A549 (cell line): ENCODE results near the gene WDR70. TPM values are rescaled to one million over a fixed set of nuclear protein-coding genes. Genes with fewer than 3 reads are reported as not detected.
"Not testable (repeated sequence)": the region's sequence is repeated elsewhere in the genome, so short reads cannot be mapped to it uniquely, and the experiment has no call there.

Experiments used
- ATAC-seq, 2 experiments: fragments of 200-7000 bp in 1 of 2; fragments of >200 bp in 1 of 2; cut with Nextera tagmentation in 1 of 2; cut with Tn5 transposase in 1 of 2; 3 replicates each; pipeline versions ENCODE4 v1.8.0 to v1.9.1; 2018 to 2020; ENCODE audit warnings: mild to moderate bottlenecking in 1 of 2, moderate library complexity in 1 of 2
- CTCF ChIA-PET: fragments of 300-600 bp; sonication (Branson Sonifier 250); formaldehyde crosslinking; extraction: SDS; loops from one replicate; lab custom pipeline; 2021; ENCODE audit warnings: antibody characterized with exemption, inconsistent platforms; lab: Yijun Ruan, JAX
- POLR2A ChIA-PET: fragments of 350-600 bp; formaldehyde crosslinking; extraction: SDS; loops from one replicate; lab custom pipeline; 2021; ENCODE audit warnings: antibody characterized with exemption, inconsistent platforms; lab: Yijun Ruan, JAX
- DNase-seq, 2 experiments: peaks; one replicate each; pipeline versions ENCODE4 v3.0.0 to v3.0.0-alpha.2; 2011 to 2016; ENCODE audit warnings: low read depth in 1 of 2, low spot score in 1 of 2
- FAIRE-seq: peaks from 2 replicates; lab custom pipeline; 2011; peaks lifted over from hg19 to GRCh38; lab: Jason Lieb, UNC
- H3K27ac ChIP-seq, 2 experiments: fragments of >200 bp; sonication (Bioruptor Twin); formaldehyde crosslinking; 3 replicates each; pipeline ENCODE4 v1.5.1; 2016 to 2017
- H3K4me1 ChIP-seq: fragments of >200 bp; sonication (Bioruptor Twin); formaldehyde crosslinking; 3 replicates; pipeline ENCODE4 v1.6.1; 2016
- H3K4me2 ChIP-seq: fragments of >200 bp; sonication (Bioruptor Twin); formaldehyde crosslinking; 3 replicates; pipeline ENCODE4 v1.6.1; 2016
- H3K4me3 ChIP-seq: fragments of >200 bp; sonication (Bioruptor Twin); formaldehyde crosslinking; 3 replicates; pipeline ENCODE4 v1.5.1; 2016
- H3K9me3 ChIP-seq: fragments of >200 bp; sonication (Bioruptor Twin); formaldehyde crosslinking; 3 replicates; pipeline ENCODE4 v1.6.1; 2016
- EHF ChIP-seq: fragments of 250-450 bp; sonication (Bioruptor Pico); IDR thresholded peaks from 2 replicates; pipeline ENCODE4 v1.5.0; 2020; ENCODE audit warnings: mild to moderate bottlenecking
- EHMT2 ChIP-seq: fragments of 200-600 bp; sonication (generic); IDR thresholded peaks from 2 replicates; pipeline ENCODE4 v1.6.1; 2016; ENCODE audit warnings: antibody characterized with exemption, low read depth, mild to moderate bottlenecking, moderate library complexity
- ELK1 ChIP-seq: fragments of 150-350 bp; IDR thresholded peaks from 2 replicates; pipeline ENCODE4 v1.6.1; 2014; ENCODE audit warnings: low read depth, mild to moderate bottlenecking, low read length
- ESRRA ChIP-seq: fragments of 150-350 bp; IDR thresholded peaks from 2 replicates; pipeline ENCODE4 v1.6.1; 2014; ENCODE audit warnings: mild to moderate bottlenecking, low read length, borderline replicate concordance
- FOSL2 ChIP-seq, 2 experiments: fragments of 450-650 bp in 1 of 2; fragments of >200 bp in 1 of 2; sonication (Bioruptor Twin) in 1 of 2; formaldehyde crosslinking; IDR thresholded peaks; 2 replicates each; pipeline versions ENCODE4 v1.5.0 to v1.6.1; 2016 to 2020; ENCODE audit warnings: mild to moderate bottlenecking in 1 of 2, moderate library complexity in 1 of 2
- HDAC2 ChIP-seq: fragments of 200-600 bp; sonication (generic); IDR thresholded peaks from 2 replicates; pipeline ENCODE4 v1.6.1; 2016
- HOXB13 ChIP-seq: fragments of 250-450 bp; sonication (Bioruptor Pico); IDR thresholded peaks from 2 replicates; pipeline ENCODE4 v1.5.0; 2020; ENCODE audit warnings: low read depth, mild to moderate bottlenecking, moderate library complexity
- HOXB5 ChIP-seq: fragments of 250-450 bp; sonication (Bioruptor Pico); IDR thresholded peaks from 2 replicates; pipeline ENCODE4 v1.5.0; 2020; ENCODE audit warnings: mild to moderate bottlenecking, moderate library complexity
- KDM5A ChIP-seq: fragments of 200-600 bp; sonication (generic); IDR thresholded peaks from 2 replicates; pipeline ENCODE4 v1.6.1; 2016; ENCODE audit warnings: antibody characterized with exemption, mild to moderate bottlenecking
- MAFK ChIP-seq: fragments of 450-650 bp; IDR thresholded peaks from 2 replicates; pipeline ENCODE4 v1.6.1; 2014; ENCODE audit not compliant: partially characterized antibody
- PHF8 ChIP-seq: fragments of 200-600 bp; sonication (generic); IDR thresholded peaks from 2 replicates; pipeline ENCODE4 v1.6.1; 2016; ENCODE audit warnings: low read depth, mild to moderate bottlenecking, antibody characterized with exemption, moderate library complexity, borderline replicate concordance
- POLR2A ChIP-seq: IDR thresholded peaks from 2 replicates; pipeline ENCODE4 v1.6.1; 2012; ENCODE audit warnings: mild to moderate bottlenecking, low read length
- POLR2AphosphoS2 ChIP-seq: conservative IDR thresholded peaks from 2 replicates; pipeline ENCODE4 v1.6.1; 2012; ENCODE audit warnings: low read length, improper control_type of control experiment, inconsistent platforms
- REST ChIP-seq: fragments of 200-600 bp; sonication (generic); IDR thresholded peaks from 2 replicates; pipeline ENCODE4 v1.6.1; 2016; ENCODE audit warnings: antibody characterized with exemption, mild to moderate bottlenecking, moderate library complexity
- RNF2 ChIP-seq: fragments of 200-600 bp; sonication (generic); IDR thresholded peaks from 2 replicates; pipeline ENCODE4 v1.6.1; 2016; ENCODE audit warnings: low read depth, mild to moderate bottlenecking, antibody characterized with exemption, moderate library complexity, borderline replicate concordance
- WGBS: methylation state at CpG from one replicate; pipeline ENCODE4 v1.1.6; 2017; ENCODE audit errors: missing lambda C conversion rate; 5-methylcytosine and 5-hydroxymethylcytosine counted together
- polyA plus RNA-seq, 4 experiments: library from polyadenylated mRNA; depleted of rRNA in 3 of 4; stranded (reverse); fragments of >200 nt; fragmentation: RNase III in 1 of 4; extraction: RNeasy Plus Mini Kit Qiagen cat#74134 plus additional on column Dnase treatment in 1 of 4; gene quantifications; 2 replicates in 3 of 4; 3 replicates in 1 of 4; pipeline ENCODE4 v1.2.3, GENCODE V29; 2011 to 2017
- TF ChIP-seq, protein P1 (sequence below): fragments of 250-450 bp; sonication (Bioruptor Pico); IDR thresholded peaks from 2 replicates; pipeline ENCODE4 v1.5.0; 2020; ENCODE audit warnings: low read depth, mild to moderate bottlenecking, moderate library complexity

WDR70 gene
- polyA plus RNA-seq, 2 of the 4 experiments (the other 2 are of a cell fraction): 13.8 to 28.8 TPM

DNA sequence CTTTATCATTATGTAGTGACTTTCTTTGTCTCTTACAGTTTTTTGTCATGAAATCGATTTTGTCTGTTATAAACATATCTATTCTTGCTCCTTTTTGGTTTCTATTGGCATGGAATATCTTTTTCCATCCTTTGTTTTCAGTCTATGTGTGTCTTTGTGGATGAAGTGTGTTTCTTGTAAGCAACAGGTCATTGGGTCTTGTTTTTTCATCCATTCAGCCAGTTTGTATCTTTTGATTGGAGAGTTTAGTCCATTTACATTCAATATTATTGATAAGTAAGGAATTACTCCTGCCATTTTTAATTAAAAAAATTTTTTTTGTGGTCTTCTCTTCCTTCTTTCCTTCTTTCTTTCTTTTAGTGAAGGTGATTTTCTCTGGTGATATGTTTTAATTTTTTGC lies 266.6 kb downstream of the WDR70 start:
- H3K4me3 ChIP-seq: no peak overlapping the region
- ATAC-seq: no peak
- DNase-seq: no peak
- H3K4me2 ChIP-seq: no peak overlapping the region
- no peak overlapping the region for H3K27ac ChIP-seq
- WGBS: 14% methylated on average over 1 of the region's 1 CpG
- CTCF ChIA-PET: no interaction called here
- POLR2A ChIA-PET: no interaction called here
- no peaks in the 10 kb centered on the region for H3K9me3 ChIP-seq
- H3K4me1 ChIP-seq: peaks cover 6% of the 10 kb centered on the region; the same call in 1 of the 3 replicates
- no peak for FAIRE-seq
- TF ChIP-seq POLR2AphosphoS2 (no peak), PHF8 (no peak), KDM5A (no peak), ELK1 (no peak), HDAC2 (no peak), POLR2A (no peak)

- H3K9me3 ChIP-seq, ATAC-seq, CTCF ChIA-PET, POLR2A ChIA-PET, H3K27ac ChIP-seq, DNase-seq, H3K4me2 ChIP-seq, H3K4me3 ChIP-seq, FAIRE-seq: not testable (repeated sequence)
- WGBS: 77% methylated on average over 1 of the region's 1 CpG
- H3K4me1 ChIP-seq: peaks cover 15% of the 10 kb centered on the region
Measured at GRCh38 chr5:37654566-37654965, 275.4 kb downstream of the WDR70 start.

GRCh38 chr5:37657046-37657445 lies 277.9 kb downstream of the WDR70 start:
- Histone ChIP-seq H3K4me1 (peaks cover 21% of the 10 kb centered on the region), H3K4me2 (no peak overlapping the region), H3K9me3 (peaks cover 6% of the 10 kb centered on the region; the same call in 2 of the 3 replicates), H3K4me3 (no peak overlapping the region), H3K27ac (no peak overlapping the region)
- WGBS: 88% methylated on average over 4 of the region's 4 CpGs
- POLR2A ChIA-PET: interaction anchor here (1.5 kb wide), 1 partner anchor 11 kb away, joined by 6 read pairs; no protein-coding TSS in a partner anchor
- TF ChIP-seq FOSL2 (IDR thresholded peaks at IDR 0.05) (no peak), FOSL2 (CRISPR knock-in tag; IDR thresholded peaks at IDR 0.05) (no peak), HOXB13 (CRISPR knock-in tag) (no peak), EHMT2 (no peak), ESRRA (no peak), HOXB5 (CRISPR knock-in tag) (no peak), EHF (CRISPR knock-in tag) (no peak), RNF2 (no peak), REST (no peak), MAFK (no peak)
- TF ChIP-seq, protein P1, sequence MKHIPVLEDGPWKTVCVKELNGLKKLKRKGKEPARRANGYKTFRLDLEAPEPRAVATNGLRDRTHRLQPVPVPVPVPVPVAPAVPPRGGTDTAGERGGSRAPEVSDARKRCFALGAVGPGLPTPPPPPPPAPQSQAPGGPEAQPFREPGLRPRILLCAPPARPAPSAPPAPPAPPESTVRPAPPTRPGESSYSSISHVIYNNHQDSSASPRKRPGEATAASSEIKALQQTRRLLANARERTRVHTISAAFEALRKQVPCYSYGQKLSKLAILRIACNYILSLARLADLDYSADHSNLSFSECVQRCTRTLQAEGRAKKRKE: no peak
- FAIRE-seq: no peak
- no peak for ATAC-seq
- CTCF ChIA-PET: interaction anchor here (1.0 kb wide), 1 partner anchor 536 kb away, joined by 3 read pairs; no protein-coding TSS in a partner anchor
- DNase-seq: no peak
